Erythroblast (primary cell): ENCODE measurements around the gene HES5.

Experiments used
- GATA1 ChIP-seq: IDR thresholded peaks from 2 replicates; pipeline ENCODE4 v1.6.1; 2011; ENCODE audit warnings: low read depth, mild to moderate bottlenecking, control low read depth, low read length, moderate library complexity
- POLR2A ChIP-seq: IDR thresholded peaks from 2 replicates; pipeline ENCODE4 v1.6.1; 2011; ENCODE audit warnings: mild to moderate bottlenecking, low read length

- no peak for TF ChIP-seq POLR2A
- no peak for TF ChIP-seq GATA1
These were observed 22.1 kb upstream of the HES5 start for GRCh38 chr1:2552189-2552588.
